Activated CD8-positive, alpha-beta T cell treated with anti-CD3 and anti-CD28 coated beads for 36 hours (primary cell): ENCODE data around the gene RPS6KA6. TPM values are rescaled to one million over a fixed set of nuclear protein-coding genes. Genes with fewer than 3 reads are reported as not detected.

Source experiments
- ATAC-seq: fragments of 200-7000 bp; cut with Tn5 transposase; one replicate; pipeline ENCODE4 v1.10.0; 2021; ENCODE audit warnings: mild to moderate bottlenecking, moderate library complexity
- CTCF ChIA-PET: fragments of 350-600 bp; sonication (Branson Sonifier 250); formaldehyde crosslinking; loops from one replicate; lab custom pipeline; 2021; ENCODE audit warnings: antibody characterized with exemption; lab: Charles Lee
- POLR2A ChIA-PET: fragments of 350-600 bp; sonication (Branson Sonifier 250); formaldehyde crosslinking; loops from one replicate; lab custom pipeline; 2021; ENCODE audit warnings: antibody characterized with exemption; lab: Charles Lee
- DNase-seq: peaks from one replicate; pipeline ENCODE4 v3.0.0-alpha.2; 2020
- H3K27ac Mint-ChIP-seq: one replicate; pipeline ENCODE4 v1.8.0; 2021; ENCODE audit warnings: mild to moderate bottlenecking, mixed read lengths
- H3K27me3 Mint-ChIP-seq: one replicate; pipeline ENCODE4 v1.8.0; 2021; ENCODE audit warnings: mixed read lengths
- H3K36me3 Mint-ChIP-seq: one replicate; pipeline ENCODE4 v1.8.0; 2021; ENCODE audit warnings: low read depth, mixed read lengths
- H3K4me1 Mint-ChIP-seq: one replicate; pipeline ENCODE4 v1.8.0; 2021; ENCODE audit warnings: low read depth, mixed read lengths
- H3K4me3 Mint-ChIP-seq: one replicate; pipeline ENCODE4 v1.8.0; 2021; ENCODE audit warnings: mild to moderate bottlenecking, moderate library complexity, mixed read lengths
- H3K9me3 Mint-ChIP-seq: one replicate; pipeline ENCODE4 v1.8.0; 2021; ENCODE audit warnings: mixed read lengths
- intact Hi-C: fragments of 100-400 bp; cut with micrococcal nuclease; formaldehyde crosslinking; loops from one replicate; pipeline ENCODE4 v1.10.0; 2022
- total RNA-seq, 2 experiments: library from RNA; stranded (reverse); gene quantifications; one replicate each; pipeline ENCODE4 v1.2.3, GENCODE V29; 2021
- TF ChIP-seq, protein P1 (sequence below): fragments of 200-600 bp; IDR thresholded peaks from one replicate; pipeline ENCODE4 v1.8.0; 2022; ENCODE audit warnings: antibody characterized with exemption, mild to moderate bottlenecking

The RPS6KA6 gene
- total RNA-seq, 2 experiments from 2014 or later = 0.04 TPM; not detected in 1

DNA sequence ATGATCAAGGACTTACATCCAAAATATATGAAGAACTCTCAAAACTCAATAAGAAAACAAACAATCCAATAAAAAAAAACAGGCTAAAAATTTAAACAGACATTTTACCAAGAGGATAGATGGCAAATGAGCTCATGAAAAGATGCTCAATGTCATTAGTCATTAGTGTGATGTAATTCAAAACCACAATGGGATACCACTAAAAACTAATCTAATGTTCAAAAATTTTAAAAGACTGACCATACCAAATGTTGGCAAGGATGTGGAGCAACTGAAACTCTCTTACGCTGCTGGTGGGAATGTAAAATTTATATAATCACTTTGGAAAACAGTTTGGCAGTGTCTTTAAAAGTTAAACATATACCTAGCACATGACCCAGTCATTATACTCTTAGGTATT lies 43.7 kb downstream of the RPS6KA6 start:
- Mint-ChIP-seq H3K27ac (no peak overlapping the region), H3K4me1 (no peaks in the 10 kb centered on the region), H3K9me3 (no peaks in the 10 kb centered on the region), H3K4me3 (no peak overlapping the region), H3K36me3 (no peaks in the 10 kb centered on the region), H3K27me3 (no peaks in the 10 kb centered on the region)
- intact Hi-C loops = no loop called here
- DNase-seq = no peak
- ATAC-seq = no peak
- POLR2A ChIA-PET = no interaction called here
- TF ChIP-seq, protein P1, sequence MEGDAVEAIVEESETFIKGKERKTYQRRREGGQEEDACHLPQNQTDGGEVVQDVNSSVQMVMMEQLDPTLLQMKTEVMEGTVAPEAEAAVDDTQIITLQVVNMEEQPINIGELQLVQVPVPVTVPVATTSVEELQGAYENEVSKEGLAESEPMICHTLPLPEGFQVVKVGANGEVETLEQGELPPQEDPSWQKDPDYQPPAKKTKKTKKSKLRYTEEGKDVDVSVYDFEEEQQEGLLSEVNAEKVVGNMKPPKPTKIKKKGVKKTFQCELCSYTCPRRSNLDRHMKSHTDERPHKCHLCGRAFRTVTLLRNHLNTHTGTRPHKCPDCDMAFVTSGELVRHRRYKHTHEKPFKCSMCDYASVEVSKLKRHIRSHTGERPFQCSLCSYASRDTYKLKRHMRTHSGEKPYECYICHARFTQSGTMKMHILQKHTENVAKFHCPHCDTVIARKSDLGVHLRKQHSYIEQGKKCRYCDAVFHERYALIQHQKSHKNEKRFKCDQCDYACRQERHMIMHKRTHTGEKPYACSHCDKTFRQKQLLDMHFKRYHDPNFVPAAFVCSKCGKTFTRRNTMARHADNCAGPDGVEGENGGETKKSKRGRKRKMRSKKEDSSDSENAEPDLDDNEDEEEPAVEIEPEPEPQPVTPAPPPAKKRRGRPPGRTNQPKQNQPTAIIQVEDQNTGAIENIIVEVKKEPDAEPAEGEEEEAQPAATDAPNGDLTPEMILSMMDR = no peak
- CTCF ChIA-PET = interaction anchor here (0.6 kb wide), 1 partner anchor 61 kb away, joined by 4 read pairs; no protein-coding TSS in a partner anchor

DNA sequence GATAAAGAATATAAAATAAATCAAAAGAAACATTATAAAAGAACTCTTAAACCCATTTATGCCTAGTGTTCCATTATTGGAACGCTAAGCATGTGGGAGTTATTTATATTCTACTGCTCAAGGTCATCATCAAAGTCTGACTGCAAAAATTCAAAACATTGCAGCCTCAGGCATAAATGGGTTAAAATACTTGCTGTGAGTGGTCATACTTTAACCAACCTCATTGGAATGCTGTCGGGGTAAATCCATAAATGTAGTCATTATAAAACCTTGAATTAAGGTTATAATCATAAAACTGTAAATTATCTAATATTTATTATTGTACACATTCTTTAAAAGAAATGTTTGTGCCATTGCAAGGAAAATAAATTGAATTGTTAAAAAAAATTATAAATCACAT lies 55.0 kb downstream of the RPS6KA6 start:
- no peak for ATAC-seq
- ChIA-PET CTCF (no interaction called here), POLR2A (no interaction called here)
- H3K4me3 Mint-ChIP-seq = no peak overlapping the region
- H3K27ac Mint-ChIP-seq = no peak overlapping the region
- H3K9me3 Mint-ChIP-seq = no peaks in the 10 kb centered on the region
- DNase-seq = no peak
- no peaks in the 10 kb centered on the region for H3K36me3 Mint-ChIP-seq
- no peaks in the 10 kb centered on the region for H3K4me1 Mint-ChIP-seq
- intact Hi-C loops = no loop called here
- H3K27me3 Mint-ChIP-seq = no peaks in the 10 kb centered on the region
- TF ChIP-seq, protein P1 = no peak

DNA sequence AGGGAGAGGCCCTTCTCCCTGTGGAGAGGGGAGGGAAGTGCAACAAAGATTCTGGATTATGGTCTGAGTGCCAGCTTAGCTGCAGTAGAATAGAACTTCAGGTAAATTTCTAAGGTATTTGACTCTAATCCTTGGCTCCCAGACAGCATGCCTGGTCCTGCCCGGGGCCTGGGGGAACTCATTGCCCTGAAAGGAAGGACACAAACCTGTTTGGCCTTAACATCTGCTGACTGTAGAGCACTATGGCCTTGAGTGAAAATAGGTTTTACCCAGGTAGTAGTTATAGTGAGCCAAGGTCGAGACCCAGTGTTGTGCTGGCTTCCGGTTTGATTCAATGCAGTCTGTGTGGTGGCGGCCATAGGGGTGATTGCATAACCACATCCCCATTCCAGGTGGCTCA lies 64.4 kb downstream of the RPS6KA6 start:
- ATAC-seq = no peak
- ChIA-PET CTCF (no interaction called here), POLR2A (no interaction called here)
- H3K36me3 Mint-ChIP-seq = no peaks in the 10 kb centered on the region
- H3K4me1 Mint-ChIP-seq = no peaks in the 10 kb centered on the region
- no peak for DNase-seq
- no peaks in the 10 kb centered on the region for H3K27me3 Mint-ChIP-seq
- intact Hi-C loops = no loop called here
- no peaks in the 10 kb centered on the region for H3K9me3 Mint-ChIP-seq
- no peak overlapping the region for H3K4me3 Mint-ChIP-seq
- H3K27ac Mint-ChIP-seq = no peak overlapping the region
- TF ChIP-seq, protein P1 = no peak

DNA sequence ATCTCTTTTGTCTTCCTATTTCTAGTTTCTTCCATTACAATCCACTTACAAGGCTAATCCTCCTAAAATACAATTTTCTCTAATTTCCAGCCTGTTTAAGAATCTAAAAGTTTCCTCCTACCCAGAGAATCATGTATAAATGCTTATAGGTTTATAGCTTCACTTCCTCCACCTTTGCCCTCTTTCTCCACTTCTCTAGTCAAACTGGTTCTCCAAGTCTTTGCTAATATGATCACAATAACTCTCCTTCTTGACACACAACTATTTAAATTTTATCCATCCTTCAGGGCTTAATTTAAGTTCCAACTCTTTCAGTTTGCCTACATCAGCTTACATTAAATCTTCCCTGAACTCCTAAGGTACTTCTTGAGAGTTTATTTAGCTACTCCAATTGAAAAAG lies 69.2 kb downstream of the RPS6KA6 start:
- TF ChIP-seq, protein P1 = no peak
- no peaks in the 10 kb centered on the region for H3K36me3 Mint-ChIP-seq
- H3K4me3 Mint-ChIP-seq = no peak overlapping the region
- POLR2A ChIA-PET = no interaction called here
- intact Hi-C loops = no loop called here
- ATAC-seq = no peak
- no peaks in the 10 kb centered on the region for H3K4me1 Mint-ChIP-seq
- H3K27ac Mint-ChIP-seq = no peak overlapping the region
- CTCF ChIA-PET = no interaction called here
- H3K27me3 Mint-ChIP-seq = no peaks in the 10 kb centered on the region
- H3K9me3 Mint-ChIP-seq = no peaks in the 10 kb centered on the region
- no peak for DNase-seq

DNA sequence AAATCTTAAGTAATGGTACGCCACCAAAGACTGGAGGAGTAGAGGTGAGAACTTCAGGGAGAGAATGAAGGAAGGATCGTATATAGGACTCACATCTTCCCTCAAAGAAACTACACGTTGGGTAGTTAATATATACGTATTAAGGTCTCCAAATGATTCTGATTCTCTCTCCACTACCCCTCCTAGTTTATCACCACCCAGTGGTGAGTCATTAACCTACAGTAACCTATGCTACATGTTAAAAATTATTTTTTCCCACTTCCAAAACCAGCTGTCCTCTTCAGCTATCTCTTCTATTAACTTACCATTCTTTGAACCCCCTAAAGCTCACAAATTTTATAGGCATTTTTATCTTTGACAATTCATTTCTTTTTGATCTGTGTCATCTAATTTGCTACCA lies 69.7 kb downstream of the RPS6KA6 start:
- H3K27ac Mint-ChIP-seq = no peak overlapping the region
- ChIA-PET POLR2A (no interaction called here), CTCF (no interaction called here)
- DNase-seq (no peak), ATAC-seq (no peak)
- H3K4me3 Mint-ChIP-seq = no peak overlapping the region
- intact Hi-C loops = no loop called here
- TF ChIP-seq, protein P1 = no peak
- no peaks in the 10 kb centered on the region for H3K36me3 Mint-ChIP-seq
- no peaks in the 10 kb centered on the region for H3K9me3 Mint-ChIP-seq
- no peaks in the 10 kb centered on the region for H3K27me3 Mint-ChIP-seq
- H3K4me1 Mint-ChIP-seq = no peaks in the 10 kb centered on the region
